GM12873 (cell line): ENCODE data around the gene NDE1.

Source experiments
- CTCF ChIP-seq: IDR thresholded peaks from 2 replicates; pipeline ENCODE4 v1.5.1; 2012; ENCODE audit warnings: low read depth, mild to moderate bottlenecking, moderate library complexity, low read length, control low read depth; ENCODE audit not compliant: insufficient read depth; ENCODE audit errors: missing control alignments

The NDE1 gene

GRCh38 chr16:15757630-15758251 is 107.7 kb downstream of the NDE1 start:
- no peak for TF ChIP-seq CTCF

GRCh38 chr16:15759070-15759469 is 109.0 kb downstream of the NDE1 start:
- TF ChIP-seq CTCF, result no peak

- TF ChIP-seq CTCF, result no peak
Observed at GRCh38 chr16:15760129-15760528, 110.1 kb downstream of the NDE1 start.

GRCh38 chr16:15764112-15764511 is 114.1 kb downstream of the NDE1 start:
- no peak for TF ChIP-seq CTCF

- TF ChIP-seq CTCF, result no peak
Observed at GRCh38 chr16:15765116-15765515, 115.1 kb downstream of the NDE1 start.

- TF ChIP-seq CTCF, result peak; percentile 90
Observed at GRCh38 chr16:15765880-15766279, 115.8 kb downstream of the NDE1 start.

GRCh38 chr16:15766918-15767317 is 116.9 kb downstream of the NDE1 start:
- TF ChIP-seq CTCF, result no peak
